Ishikawa (cell line): ENCODE measurements around the gene LRRC18.

Experiments used
- CREB1 ChIP-seq: IDR thresholded peaks from 2 replicates; pipeline ENCODE4 v1.6.1; 2012; ENCODE audit warnings: low read depth
- EP300 ChIP-seq: IDR thresholded peaks from 2 replicates; pipeline ENCODE4 v1.6.1; 2012; ENCODE audit warnings: borderline replicate concordance
- TF ChIP-seq, protein P1 (sequence below): IDR thresholded peaks from 2 replicates; pipeline ENCODE4 v1.6.1; 2012; ENCODE audit warnings: low read depth, mild to moderate bottlenecking

DNA sequence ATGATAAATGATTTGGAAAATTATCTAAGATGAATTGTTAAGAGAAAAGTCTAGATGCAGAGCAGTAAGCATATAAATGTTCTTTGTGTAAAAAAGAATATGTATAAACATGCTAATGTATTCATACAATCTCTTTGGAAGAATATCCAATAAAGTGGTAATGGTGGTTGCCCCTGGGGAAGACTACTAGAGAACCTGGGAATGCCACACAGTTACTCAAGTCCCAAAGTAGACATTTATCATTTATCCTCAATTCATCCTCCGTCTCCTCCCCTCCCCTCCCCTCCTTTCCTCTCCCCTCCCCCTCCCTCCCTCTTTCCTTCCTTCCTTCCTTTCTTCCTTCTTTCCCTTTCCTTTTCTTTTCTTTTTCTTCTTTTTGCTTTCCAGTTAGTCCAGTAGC lies 51.7 kb downstream of the LRRC18 start:
- no peak for TF ChIP-seq CREB1
- TF ChIP-seq, protein P1, sequence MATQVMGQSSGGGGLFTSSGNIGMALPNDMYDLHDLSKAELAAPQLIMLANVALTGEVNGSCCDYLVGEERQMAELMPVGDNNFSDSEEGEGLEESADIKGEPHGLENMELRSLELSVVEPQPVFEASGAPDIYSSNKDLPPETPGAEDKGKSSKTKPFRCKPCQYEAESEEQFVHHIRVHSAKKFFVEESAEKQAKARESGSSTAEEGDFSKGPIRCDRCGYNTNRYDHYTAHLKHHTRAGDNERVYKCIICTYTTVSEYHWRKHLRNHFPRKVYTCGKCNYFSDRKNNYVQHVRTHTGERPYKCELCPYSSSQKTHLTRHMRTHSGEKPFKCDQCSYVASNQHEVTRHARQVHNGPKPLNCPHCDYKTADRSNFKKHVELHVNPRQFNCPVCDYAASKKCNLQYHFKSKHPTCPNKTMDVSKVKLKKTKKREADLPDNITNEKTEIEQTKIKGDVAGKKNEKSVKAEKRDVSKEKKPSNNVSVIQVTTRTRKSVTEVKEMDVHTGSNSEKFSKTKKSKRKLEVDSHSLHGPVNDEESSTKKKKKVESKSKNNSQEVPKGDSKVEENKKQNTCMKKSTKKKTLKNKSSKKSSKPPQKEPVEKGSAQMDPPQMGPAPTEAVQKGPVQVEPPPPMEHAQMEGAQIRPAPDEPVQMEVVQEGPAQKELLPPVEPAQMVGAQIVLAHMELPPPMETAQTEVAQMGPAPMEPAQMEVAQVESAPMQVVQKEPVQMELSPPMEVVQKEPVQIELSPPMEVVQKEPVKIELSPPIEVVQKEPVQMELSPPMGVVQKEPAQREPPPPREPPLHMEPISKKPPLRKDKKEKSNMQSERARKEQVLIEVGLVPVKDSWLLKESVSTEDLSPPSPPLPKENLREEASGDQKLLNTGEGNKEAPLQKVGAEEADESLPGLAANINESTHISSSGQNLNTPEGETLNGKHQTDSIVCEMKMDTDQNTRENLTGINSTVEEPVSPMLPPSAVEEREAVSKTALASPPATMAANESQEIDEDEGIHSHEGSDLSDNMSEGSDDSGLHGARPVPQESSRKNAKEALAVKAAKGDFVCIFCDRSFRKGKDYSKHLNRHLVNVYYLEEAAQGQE = no peak
- TF ChIP-seq EP300 = no peak
